A673 (cell line): Measurements from ENCODE around the gene IQGAP3. TPM values are rescaled to one million over a fixed set of nuclear protein-coding genes. Genes with fewer than 3 reads are reported as not detected.

Experiments
- BruUV-seq: library from RNA; stranded (reverse); fragments of 400-500 nt; replicated peaks from 2 replicates; lab custom pipeline; 2021; lab: Mats Ljungman, UMichigan
- CTCF ChIA-PET: fragments of 300-600 bp; sonication (Branson Sonifier 250); formaldehyde crosslinking; loops from one replicate; lab custom pipeline; 2022; ENCODE audit warnings: antibody characterized with exemption; lab: Charles Lee
- POLR2A ChIA-PET: fragments of 300-600 bp; sonication (Branson Sonifier 250); formaldehyde crosslinking; loops from one replicate; lab custom pipeline; 2022; ENCODE audit warnings: antibody characterized with exemption; ENCODE audit not compliant: low non-redundant PET; lab: Charles Lee
- DNase-seq: peaks from one replicate; pipeline ENCODE4 v3.0.0-alpha.2; 2015; ENCODE audit warnings: low spot score
- H3K27ac ChIP-seq: fragments of 200-600 bp; sonication (generic); 2 replicates; pipeline ENCODE4 v1.5.1; 2016; ENCODE audit warnings: mixed run types, low read depth, mild to moderate bottlenecking, mixed read lengths, antibody characterized with exemption, low read length; ENCODE audit not compliant: poor library complexity, severe bottlenecking
- H3K27me3 ChIP-seq: fragments of 200-600 bp; sonication (generic); replicated peaks from 2 replicates; pipeline ENCODE4 v1.6.1; 2017; ENCODE audit warnings: mixed run types, low read depth, mild to moderate bottlenecking, mixed read lengths, antibody characterized with exemption, low read length; ENCODE audit not compliant: insufficient read depth, poor library complexity
- H3K36me3 ChIP-seq: fragments of 200-600 bp; sonication (generic); 2 replicates; pipeline ENCODE4 v1.6.1; 2016; ENCODE audit warnings: mixed run types, mild to moderate bottlenecking, mixed read lengths, antibody characterized with exemption, low read length; ENCODE audit not compliant: insufficient read depth, poor library complexity, severe bottlenecking
- H3K4me1 ChIP-seq: fragments of 200-600 bp; sonication (generic); 2 replicates; pipeline ENCODE4 v1.6.1; 2017; ENCODE audit warnings: mixed run types, mild to moderate bottlenecking, mixed read lengths, antibody characterized with exemption, low read length; ENCODE audit not compliant: insufficient read depth, poor library complexity, severe bottlenecking
- H3K4me3 ChIP-seq: fragments of 200-600 bp; sonication (generic); 2 replicates; pipeline ENCODE4 v1.5.1; 2016; ENCODE audit warnings: low read depth, mixed run types, mild to moderate bottlenecking, mixed read lengths, low read length; ENCODE audit not compliant: poor library complexity, severe bottlenecking
- H3K9me3 ChIP-seq: fragments of 200-600 bp; sonication (generic); 2 replicates; pipeline ENCODE4 v1.6.1; 2016; ENCODE audit warnings: mixed run types, low read depth, mild to moderate bottlenecking, mixed read lengths, antibody characterized with exemption, low read length; ENCODE audit not compliant: poor library complexity, severe bottlenecking
- CTCF ChIP-seq: fragments of 300-800, 200-600 bp; sonication (generic); conservative IDR thresholded peaks from 2 replicates; pipeline ENCODE4 v1.5.1; 2017; ENCODE audit warnings: low read depth, mild to moderate bottlenecking, antibody characterized with exemption, low read length, moderate library complexity, mixed read lengths
- EZH2 ChIP-seq: fragments of 200-600 bp; sonication (generic); IDR thresholded peaks from 2 replicates; pipeline ENCODE4 v1.6.1; 2017; ENCODE audit warnings: borderline replicate concordance, low read depth, mild to moderate bottlenecking, mixed read lengths, antibody characterized with exemption, low read length; ENCODE audit not compliant: poor library complexity, severe bottlenecking
- intact Hi-C: fragments of 100-400 bp; cut with micrococcal nuclease; formaldehyde crosslinking; loops from one replicate; pipeline ENCODE4 v1.10.0; 2022; ENCODE audit not compliant: unreplicated experiment
- total RNA-seq: library from RNA; stranded (reverse); gene quantifications from 2 replicates; pipeline ENCODE4 v1.2.3, GENCODE V29; 2021

The IQGAP3 gene
- total RNA-seq, 1 experiment from 2014 or later, result 37.5 TPM

DNA sequence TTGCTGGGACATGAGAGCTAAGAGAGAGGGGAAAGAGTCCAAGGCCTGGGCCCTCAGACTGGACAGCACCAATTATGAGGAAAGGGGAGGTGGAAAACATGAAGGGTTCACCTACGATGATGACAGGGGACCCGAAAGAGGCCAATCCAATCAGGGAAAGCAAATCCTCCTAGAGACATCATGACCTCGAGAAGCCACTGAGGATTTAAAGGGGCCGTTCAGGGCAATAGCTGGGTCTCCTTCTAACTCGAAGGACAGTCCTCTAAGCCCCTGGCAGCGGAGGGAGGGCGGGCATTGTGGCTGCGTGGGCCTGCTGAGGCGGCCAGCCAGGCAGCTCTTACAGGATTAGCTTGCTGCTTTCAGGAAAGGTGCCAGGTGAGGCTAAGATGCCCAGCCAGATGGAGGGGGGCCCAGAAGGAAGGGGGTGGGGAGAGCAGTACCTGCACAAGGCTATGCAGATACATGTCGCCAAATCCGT is 79.2 kb downstream of the IQGAP3 start:
- intact Hi-C loops, result no loop called here
- H3K9me3 ChIP-seq, result no peaks in the 10 kb centered on the region
- ChIA-PET CTCF (no interaction called here), POLR2A (no interaction called here)
- H3K27me3 ChIP-seq, result no peaks in the 10 kb centered on the region
- DNase-seq, result no peak
- BruUV-seq, result no TSS peak
- H3K4me1 ChIP-seq, result peaks cover 41% of the 10 kb centered on the region
- H3K27ac ChIP-seq, result no peak overlapping the region
- H3K36me3 ChIP-seq, result no peaks in the 10 kb centered on the region
- H3K4me3 ChIP-seq, result no peak overlapping the region
- no peak for TF ChIP-seq EZH2
- TF ChIP-seq CTCF, result no peak

GRCh38 chr1:156492591-156493080 is 79.7 kb downstream of the IQGAP3 start:
- TF ChIP-seq EZH2, result no peak
- TF ChIP-seq CTCF, result no peak
- H3K9me3 ChIP-seq, result no peaks in the 10 kb centered on the region
- H3K4me3 ChIP-seq, result no peak overlapping the region
- ChIA-PET POLR2A (interaction anchor here (0.6 kb wide), 1 partner anchor 516 kb away, joined by 3 read pairs; no protein-coding TSS in a partner anchor), CTCF (no interaction called here)
- BruUV-seq, result no TSS peak
- H3K36me3 ChIP-seq, result no peaks in the 10 kb centered on the region
- no peaks in the 10 kb centered on the region for H3K27me3 ChIP-seq
- H3K27ac ChIP-seq, result no peak overlapping the region
- peaks cover 37% of the 10 kb centered on the region for H3K4me1 ChIP-seq
- no peak for DNase-seq
- intact Hi-C loops, result no loop called here

DNA sequence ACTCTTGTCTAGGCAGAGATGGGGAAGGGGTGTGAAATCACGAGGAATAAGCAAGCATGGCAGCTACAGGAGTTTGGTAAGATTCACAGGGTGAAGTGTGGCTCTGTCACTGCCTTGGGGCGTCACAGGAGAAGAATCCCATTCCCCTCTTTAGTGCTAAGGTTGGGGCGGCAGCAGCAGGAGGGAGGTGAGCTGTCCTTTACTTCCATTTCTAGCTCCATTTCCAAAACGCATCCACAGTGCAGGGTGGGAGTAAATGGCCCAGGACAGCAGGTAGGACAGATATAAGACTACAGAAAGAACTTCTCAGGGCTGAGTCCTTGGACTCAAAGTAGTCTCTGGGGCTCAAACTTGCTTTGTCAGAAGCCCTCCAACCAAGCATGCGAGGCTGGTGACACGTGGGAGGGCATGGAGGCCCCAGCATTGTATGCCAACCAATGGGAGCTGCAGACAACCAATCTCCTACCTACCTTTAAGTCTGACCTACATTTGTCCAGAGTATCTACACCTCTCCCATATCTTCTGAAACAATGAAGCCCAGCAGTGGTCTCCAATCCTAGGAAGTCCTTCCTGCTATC is 80.3 kb downstream of the IQGAP3 start:
- Histone ChIP-seq H3K4me3 (no peak overlapping the region), H3K36me3 (no peaks in the 10 kb centered on the region), H3K27me3 (no peaks in the 10 kb centered on the region), H3K4me1 (peaks cover 32% of the 10 kb centered on the region), H3K9me3 (no peaks in the 10 kb centered on the region), H3K27ac (no peak overlapping the region)
- DNase-seq, result no peak
- ChIA-PET CTCF (no interaction called here), POLR2A (interaction anchor here (0.6 kb wide), 1 partner anchor 515 kb away, joined by 3 read pairs; no protein-coding TSS in a partner anchor)
- no TSS peak for BruUV-seq
- TF ChIP-seq CTCF (no peak), EZH2 (no peak)
- intact Hi-C loops, result no loop called here
